HEK293T (cell line): ENCODE data around the gene THOC5.

Experiments
- CTCF ChIA-PET: fragments of 350-600 bp; formaldehyde crosslinking; extraction: SDS; loops from one replicate; lab custom pipeline; 2021; ENCODE audit warnings: antibody characterized with exemption, inconsistent platforms; lab: Yijun Ruan, JAX
- POLR2A ChIA-PET: fragments of 350-600 bp; formaldehyde crosslinking; extraction: SDS; loops from one replicate; lab custom pipeline; 2020; ENCODE audit warnings: antibody characterized with exemption, inconsistent platforms; lab: Yijun Ruan, JAX
- DNase-seq: peaks from one replicate; pipeline ENCODE4 v3.0.0; 2012; ENCODE audit warnings: mixed read lengths; ENCODE audit errors: extremely low spot score
- ARNT ChIP-seq: fragments of 450-650 bp; IDR thresholded peaks from 2 replicates; pipeline ENCODE4 v1.6.1; 2017; ENCODE audit warnings: mild to moderate bottlenecking
- BHLHE40 ChIP-seq: fragments of 450-650 bp; IDR thresholded peaks from 2 replicates; pipeline ENCODE4 v1.6.1; 2016; ENCODE audit warnings: mild to moderate bottlenecking, moderate library complexity, borderline replicate concordance
- CTBP1 ChIP-seq: fragments of 450-650 bp; IDR thresholded peaks from 2 replicates; pipeline ENCODE4 v1.6.1; 2016; ENCODE audit warnings: borderline replicate concordance
- ELF4 ChIP-seq: fragments of 450-650 bp; IDR thresholded peaks from 2 replicates; pipeline ENCODE4 v1.6.1; 2017; ENCODE audit warnings: antibody characterized with exemption
- FOXA1 ChIP-seq: fragments of 450-650 bp; IDR thresholded peaks from 2 replicates; pipeline ENCODE4 v1.6.1; 2016; ENCODE audit warnings: mild to moderate bottlenecking
- FOXK2 ChIP-seq: fragments of 450-650 bp; IDR thresholded peaks from 2 replicates; pipeline ENCODE4 v1.6.1; 2016; ENCODE audit warnings: mild to moderate bottlenecking
- FOXM1 ChIP-seq: fragments of 450-650 bp; IDR thresholded peaks from 2 replicates; pipeline ENCODE4 v1.6.1; 2017; ENCODE audit warnings: mild to moderate bottlenecking, borderline replicate concordance
- HDGF ChIP-seq: fragments of 450-650 bp; IDR thresholded peaks from 2 replicates; pipeline ENCODE4 v1.6.1; 2017; ENCODE audit warnings: antibody characterized with exemption, borderline replicate concordance
- L3MBTL2 ChIP-seq: fragments of 450-650 bp; conservative IDR thresholded peaks from 2 replicates; pipeline ENCODE4 v1.6.1; 2016; ENCODE audit warnings: mild to moderate bottlenecking
- LEF1 ChIP-seq: fragments of 450-650 bp; IDR thresholded peaks from 2 replicates; pipeline ENCODE4 v1.6.1; 2017; ENCODE audit warnings: mild to moderate bottlenecking, borderline replicate concordance
- NFRKB ChIP-seq: fragments of 450-650 bp; IDR thresholded peaks from 2 replicates; pipeline ENCODE4 v1.6.1; 2016; ENCODE audit warnings: mild to moderate bottlenecking, moderate library complexity
- PKNOX1 ChIP-seq: fragments of 450-650 bp; IDR thresholded peaks from 2 replicates; pipeline ENCODE4 v1.6.1; 2016
- SP1 ChIP-seq: fragments of 450-650 bp; IDR thresholded peaks from 2 replicates; pipeline ENCODE4 v1.6.1; 2017
- SUZ12 ChIP-seq: fragments of 450-650 bp; IDR thresholded peaks from 2 replicates; pipeline ENCODE4 v1.6.1; 2016; ENCODE audit warnings: mild to moderate bottlenecking
- TARDBP ChIP-seq: fragments of 450-650 bp; IDR thresholded peaks from 2 replicates; pipeline ENCODE4 v1.6.1; 2016
- ZNF384 ChIP-seq: fragments of 450-650 bp; IDR thresholded peaks from 2 replicates; pipeline ENCODE4 v1.6.1; 2016

The THOC5 gene

GRCh38 chr22:29463629-29464028 is 89.9 kb downstream of the THOC5 start:
- CTCF ChIA-PET, result no interaction called here
- no peak for TF ChIP-seq CTBP1
- no peak for TF ChIP-seq LEF1
- TF ChIP-seq L3MBTL2, result no peak
- no peak for TF ChIP-seq ARNT
- TF ChIP-seq SP1, result no peak
- TF ChIP-seq SUZ12, result no peak
- no peak for TF ChIP-seq NFRKB
- no peak for TF ChIP-seq TARDBP
- no peak for TF ChIP-seq HDGF
- no peak for TF ChIP-seq BHLHE40
- TF ChIP-seq ELF4, result no peak
- TF ChIP-seq FOXA1, result no peak
- TF ChIP-seq FOXK2, result no peak
- TF ChIP-seq PKNOX1, result no peak
- TF ChIP-seq FOXM1, result no peak
- TF ChIP-seq ZNF384, result no peak
- POLR2A ChIA-PET, result interaction anchor here (2.7 kb wide), 1 partner anchor 90 kb away, joined by 6 read pairs; the partner anchor contains the start of gene THOC5

GRCh38 chr22:29461263-29461662 is 92.3 kb downstream of the THOC5 start:
- CTCF ChIA-PET, result no interaction called here

More at GRCh38 chr22:29463629-29464028, 89.9 kb downstream of the THOC5 start:
- DNase-seq, result no peak

GRCh38 chr22:29459773-29460172 is 93.8 kb downstream of the THOC5 start:
- no peak for DNase-seq
- TF ChIP-seq HDGF, result no peak
- no peak for TF ChIP-seq NFRKB
- TF ChIP-seq ZNF384, result no peak
- no peak for TF ChIP-seq CTBP1
- TF ChIP-seq L3MBTL2, result no peak
- no peak for TF ChIP-seq SUZ12
- no peak for TF ChIP-seq BHLHE40
- no peak for TF ChIP-seq FOXK2
- TF ChIP-seq TARDBP, result no peak
- POLR2A ChIA-PET, result no interaction called here
- CTCF ChIA-PET, result no interaction called here

More at GRCh38 chr22:29461263-29461662, 92.3 kb downstream of the THOC5 start:
- POLR2A ChIA-PET, result no interaction called here
- DNase-seq, result no peak
- TF ChIP-seq FOXK2 (no peak), ARNT (no peak), SUZ12 (no peak), FOXA1 (no peak), TARDBP (no peak), HDGF (no peak), ZNF384 (no peak), BHLHE40 (no peak), L3MBTL2 (no peak), ELF4 (no peak), SP1 (no peak), CTBP1 (no peak)

GRCh38 chr22:29458551-29458950 is 95.0 kb downstream of the THOC5 start:
- ChIA-PET CTCF (no interaction called here), POLR2A (no interaction called here)
- DNase-seq, result no peak
- TF ChIP-seq BHLHE40, result no peak
- no peak for TF ChIP-seq L3MBTL2
- TF ChIP-seq FOXM1, result no peak
- TF ChIP-seq FOXA1, result no peak
- TF ChIP-seq LEF1, result no peak
- TF ChIP-seq PKNOX1, result no peak
- no peak for TF ChIP-seq ELF4
- TF ChIP-seq TARDBP, result no peak
- no peak for TF ChIP-seq SUZ12
- no peak for TF ChIP-seq ARNT
- TF ChIP-seq ZNF384, result no peak
- no peak for TF ChIP-seq HDGF

- TF ChIP-seq ARNT (no peak), PKNOX1 (peak; percentile 82), CTBP1 (no peak)
- POLR2A ChIA-PET, result interaction anchor here (0.6 to 1.5 kb wide), 4 partner anchors 10 to 23 kb away, joined by 3 to 5 read pairs (median 4); partner anchors contain the start of gene NEFH
- DNase-seq, result peak; percentile 91
- CTCF ChIA-PET, result interaction anchor here (1.0 kb wide), 1 partner anchor 13 kb away, joined by 4 read pairs; no protein-coding TSS in a partner anchor
Measured at GRCh38 chr22:29457730-29458129, 95.8 kb downstream of the THOC5 start.

GRCh38 chr22:29456211-29456671 is 97.3 kb downstream of the THOC5 start:
- DNase-seq, result no peak
- ChIA-PET POLR2A (interaction anchor here (1.2 to 1.5 kb wide), 2 partner anchors 9 to 97 kb away, joined by 4 read pairs; partner anchors contain the start of gene THOC5), CTCF (no interaction called here)
- TF ChIP-seq FOXK2 (no peak), FOXM1 (no peak), ELF4 (no peak), ARNT (no peak), L3MBTL2 (no peak), SUZ12 (no peak), HDGF (no peak), LEF1 (no peak), SP1 (no peak), BHLHE40 (no peak), PKNOX1 (no peak), CTBP1 (no peak), FOXA1 (no peak), TARDBP (no peak), NFRKB (no peak), ZNF384 (no peak)
